Breast epithelium (tissue), 3 donors: ENCODE measurements around the gene CCDC30.

Experiments used
- POLR2A ChIP-seq: fragments of 450-650 bp; IDR thresholded peaks from one replicate; pipeline ENCODE4 v1.6.1; 2016; ENCODE audit warnings: antibody characterized with exemption, mild to moderate bottlenecking, moderate library complexity
- POLR2AphosphoS5 ChIP-seq, 3 donors: sonication (generic); formaldehyde crosslinking; IDR thresholded peaks; one replicate each; pipeline ENCODE4 v1.6.1; 2017; ENCODE audit warnings: antibody characterized with exemption in 3 of 3
- TF ChIP-seq, protein P1 (sequence below), 3 donors: fragments of 450-650 bp; IDR thresholded peaks; one replicate each; pipeline ENCODE4 v1.5.1; 2016 to 2017; ENCODE audit warnings: antibody characterized with exemption in 3 of 3, mild to moderate bottlenecking in 3 of 3, moderate library complexity in 3 of 3

DNA sequence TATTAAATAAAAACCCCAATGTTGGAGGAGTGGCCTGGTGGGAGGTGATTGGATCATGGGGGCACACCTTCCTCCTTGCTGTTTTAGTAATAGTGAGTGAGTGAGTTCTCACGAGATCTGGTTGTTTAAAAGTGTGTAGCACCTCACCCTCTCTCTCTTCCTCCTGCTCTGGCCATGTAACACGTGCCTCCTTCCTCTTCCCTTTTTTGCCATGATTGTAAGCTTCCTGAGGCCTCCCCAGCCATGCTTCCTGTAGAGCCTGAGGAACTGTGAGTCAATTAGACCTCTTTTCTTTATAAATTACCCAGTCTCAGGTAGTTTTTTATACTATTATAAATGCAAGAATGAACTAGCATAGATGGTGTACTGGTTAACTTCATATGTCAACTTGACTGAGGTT, 68.0 kb downstream of the CCDC30 start:
- TF ChIP-seq, protein P1, sequence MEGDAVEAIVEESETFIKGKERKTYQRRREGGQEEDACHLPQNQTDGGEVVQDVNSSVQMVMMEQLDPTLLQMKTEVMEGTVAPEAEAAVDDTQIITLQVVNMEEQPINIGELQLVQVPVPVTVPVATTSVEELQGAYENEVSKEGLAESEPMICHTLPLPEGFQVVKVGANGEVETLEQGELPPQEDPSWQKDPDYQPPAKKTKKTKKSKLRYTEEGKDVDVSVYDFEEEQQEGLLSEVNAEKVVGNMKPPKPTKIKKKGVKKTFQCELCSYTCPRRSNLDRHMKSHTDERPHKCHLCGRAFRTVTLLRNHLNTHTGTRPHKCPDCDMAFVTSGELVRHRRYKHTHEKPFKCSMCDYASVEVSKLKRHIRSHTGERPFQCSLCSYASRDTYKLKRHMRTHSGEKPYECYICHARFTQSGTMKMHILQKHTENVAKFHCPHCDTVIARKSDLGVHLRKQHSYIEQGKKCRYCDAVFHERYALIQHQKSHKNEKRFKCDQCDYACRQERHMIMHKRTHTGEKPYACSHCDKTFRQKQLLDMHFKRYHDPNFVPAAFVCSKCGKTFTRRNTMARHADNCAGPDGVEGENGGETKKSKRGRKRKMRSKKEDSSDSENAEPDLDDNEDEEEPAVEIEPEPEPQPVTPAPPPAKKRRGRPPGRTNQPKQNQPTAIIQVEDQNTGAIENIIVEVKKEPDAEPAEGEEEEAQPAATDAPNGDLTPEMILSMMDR (IDR thresholded peaks at IDR 0.05): no peak
- TF ChIP-seq POLR2AphosphoS5 (IDR thresholded peaks at IDR 0.05): no peak
- TF ChIP-seq POLR2A: no peak
